ENCODE data around the gene PITPNM3.

- TF ChIP-seq CTCF (IDR thresholded peaks at IDR 0.05 in 4 of 5, conservative IDR thresholded peaks at IDR 0.05 in 1 of 5) = no peak
- TF ChIP-seq POLR2A (IDR thresholded peaks at IDR 0.05) = no peak
These were observed 93.7 kb downstream of the PITPNM3 start for GRCh38 chr17:6462692-6463091.
